SHP77 (cell line): ENCODE results near the gene CLPTM1L.
"Not testable (repeated sequence)": the region's sequence is repeated elsewhere in the genome, so short reads cannot be mapped to it uniquely, and the experiment has no call there.

ENCODE experiments used
- DNase-seq, 2 experiments: peaks; one replicate each; lab custom pipeline; 2025; lab: John Stamatoyannopoulos, UW

Gene CLPTM1L

GRCh38 chr5:1339139-1339817, 5.6 kb downstream of the CLPTM1L start:
- DNase-seq, result not testable (repeated sequence)

- no peak for DNase-seq
Observed at GRCh38 chr5:1338506-1339070, 6.3 kb downstream of the CLPTM1L start.

- DNase-seq, result no peak
Observed at GRCh38 chr5:1338196-1338490, 6.8 kb downstream of the CLPTM1L start.

- DNase-seq, result no peak
Observed at GRCh38 chr5:1337489-1338195, 7.3 kb downstream of the CLPTM1L start.

- DNase-seq, result no peak
Observed at GRCh38 chr5:1336749-1337488, 8.0 kb downstream of the CLPTM1L start.

GRCh38 chr5:1336106-1336561, 8.8 kb downstream of the CLPTM1L start:
- DNase-seq, result no peak

GRCh38 chr5:1335540-1336095, 9.3 kb downstream of the CLPTM1L start:
- DNase-seq, result no peak

GRCh38 chr5:1334831-1335539, 9.9 kb downstream of the CLPTM1L start:
- no peak for DNase-seq

GRCh38 chr5:1333986-1334385, 10.9 kb downstream of the CLPTM1L start:
- DNase-seq, result no peak

- DNase-seq, result not testable (repeated sequence)
Observed at GRCh38 chr5:1333286-1333685, 11.6 kb downstream of the CLPTM1L start.

- no peak for DNase-seq
Observed at GRCh38 chr5:1332461-1333001, 12.4 kb downstream of the CLPTM1L start.

- DNase-seq, result no peak
Observed at GRCh38 chr5:1331861-1332405, 13.0 kb downstream of the CLPTM1L start.

GRCh38 chr5:1330847-1331831, 13.8 kb downstream of the CLPTM1L start:
- DNase-seq, result no peak

- DNase-seq, result no peak
Observed at GRCh38 chr5:1330146-1330846, 14.6 kb downstream of the CLPTM1L start.

GRCh38 chr5:1329111-1329579, 15.8 kb downstream of the CLPTM1L start:
- DNase-seq, result no peak

- DNase-seq, result not testable (repeated sequence)
Observed at GRCh38 chr5:1328237-1329110, 16.4 kb downstream of the CLPTM1L start.

- DNase-seq, result not testable (repeated sequence)
Observed at GRCh38 chr5:1326901-1327756, 17.8 kb downstream of the CLPTM1L start.
